NCI-H146 treated with DMSO at 0.1 percent for 48 hours (cell line): Measurements from ENCODE around the gene SULF2.

Source experiments
- DNase-seq: peaks from one replicate; lab custom pipeline; 2025; ENCODE audit not compliant: unreplicated experiment; lab: John Stamatoyannopoulos, UW

SULF2 gene

DNA sequence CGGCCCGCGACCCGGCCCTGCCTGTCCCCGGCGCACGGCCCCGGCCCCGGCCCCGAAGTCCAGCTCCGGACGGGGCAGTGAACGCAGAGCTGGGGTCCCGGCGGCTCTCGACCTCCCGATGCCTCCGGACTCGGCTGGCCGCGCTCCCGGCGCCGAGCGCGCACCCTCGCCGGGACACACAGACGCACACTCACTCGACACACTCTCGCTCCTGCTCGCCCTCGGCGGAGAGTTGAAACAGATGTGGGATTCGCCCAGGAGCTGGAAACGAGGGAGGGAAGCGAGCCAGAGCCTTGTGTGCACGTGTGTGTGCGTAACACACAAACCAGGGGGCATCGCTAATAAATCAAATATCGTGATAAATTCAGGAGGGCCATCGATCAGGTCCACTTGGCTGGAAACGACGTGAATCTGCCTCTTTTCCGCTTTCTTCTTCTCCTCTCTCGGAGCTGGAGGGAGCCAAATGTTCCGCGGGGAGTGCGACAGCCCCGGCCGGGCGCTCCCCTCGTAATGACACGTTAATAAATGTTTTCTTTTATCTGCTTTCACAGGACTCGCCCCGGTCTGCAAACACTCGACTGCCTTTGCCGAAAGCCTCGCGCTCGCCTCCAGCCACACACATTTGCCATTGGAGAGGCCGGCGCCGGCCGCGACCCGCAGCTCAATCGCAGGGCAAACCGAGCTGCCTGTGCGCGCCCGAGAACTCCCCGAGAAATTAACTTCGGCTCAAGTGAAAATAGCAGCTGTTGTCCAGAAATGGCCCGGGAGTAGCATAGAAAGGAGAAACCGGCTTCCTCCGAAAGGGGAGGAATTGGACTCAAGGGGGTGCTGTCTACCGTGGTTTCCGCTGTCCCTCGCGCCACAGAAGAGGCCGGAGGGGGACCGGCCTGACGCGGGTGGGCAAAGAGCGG is 828 bp upstream of the SULF2 start:
- no peak for DNase-seq

DNA sequence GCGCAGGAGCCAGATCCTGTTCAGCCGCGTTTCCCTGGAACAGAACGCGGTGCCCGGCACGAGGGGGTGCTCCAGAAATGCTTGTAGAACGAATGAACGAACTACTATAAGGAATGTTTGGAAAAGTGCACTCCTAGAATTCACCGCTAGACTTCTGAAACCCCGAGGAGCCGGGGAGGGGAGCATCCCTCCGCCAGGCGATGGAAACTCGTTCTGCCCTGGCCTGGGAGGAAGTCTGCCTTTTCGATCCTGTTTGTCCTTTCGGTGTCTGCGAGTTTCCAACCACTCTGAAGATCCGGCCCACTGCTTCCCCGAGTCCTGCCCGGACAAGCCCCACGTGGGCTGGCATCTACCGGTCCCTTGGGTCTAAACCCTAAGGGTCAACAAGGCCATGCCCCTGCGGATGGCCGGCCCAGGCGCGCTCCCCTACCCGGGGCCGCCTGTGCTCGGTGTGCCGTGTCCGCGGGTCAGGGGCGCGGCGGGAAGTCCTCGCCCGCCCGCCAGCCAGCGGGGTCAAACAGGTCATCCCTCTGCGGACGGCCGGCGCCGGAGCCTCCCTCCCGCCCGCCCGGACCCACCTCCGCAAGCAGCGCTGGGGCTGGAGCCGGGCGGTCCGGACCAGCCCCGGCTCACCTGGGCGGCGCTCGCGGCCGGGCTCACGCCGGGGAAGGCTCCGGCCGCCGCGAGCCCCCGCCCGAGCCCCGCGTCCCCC is 526 bp downstream of the SULF2 start:
- no peak for DNase-seq

DNA sequence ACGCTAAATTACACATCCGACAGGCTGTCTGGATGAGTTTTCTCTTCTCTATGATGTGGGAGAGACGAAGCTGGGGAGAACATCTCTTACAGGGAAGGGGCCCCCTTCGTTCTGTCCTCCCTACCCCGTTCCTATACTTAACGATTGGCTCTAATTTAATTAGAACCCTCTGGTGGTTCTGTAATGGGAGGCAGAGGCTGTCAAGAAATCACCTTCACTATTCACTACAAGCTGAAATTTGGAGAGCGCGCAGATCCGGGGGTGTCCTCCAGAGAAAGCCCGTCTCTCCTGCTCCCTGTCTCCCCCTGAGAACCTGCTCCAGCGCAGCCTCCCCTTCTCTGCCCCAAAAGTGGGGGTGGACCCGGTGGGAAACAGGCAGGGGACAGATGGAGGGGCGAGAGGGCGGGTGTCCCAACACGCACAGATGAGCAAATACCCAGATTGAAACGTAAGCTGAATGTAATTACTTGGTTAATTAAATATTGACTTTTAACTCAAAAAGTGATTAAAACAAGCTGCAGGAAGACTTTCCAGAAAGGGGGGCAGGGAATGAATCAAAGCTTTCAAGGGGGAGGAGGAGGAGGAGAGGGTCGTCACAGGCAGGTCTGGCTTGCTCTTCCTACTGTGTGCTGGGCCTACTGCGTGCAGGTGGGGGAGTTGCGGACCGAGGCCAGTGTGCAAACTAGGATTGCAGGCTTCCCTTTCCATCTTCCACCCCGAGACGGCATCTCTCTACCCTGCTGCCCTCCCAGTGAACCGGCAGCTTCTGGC is 1.3 kb downstream of the SULF2 start:
- DNase-seq: no peak

DNA sequence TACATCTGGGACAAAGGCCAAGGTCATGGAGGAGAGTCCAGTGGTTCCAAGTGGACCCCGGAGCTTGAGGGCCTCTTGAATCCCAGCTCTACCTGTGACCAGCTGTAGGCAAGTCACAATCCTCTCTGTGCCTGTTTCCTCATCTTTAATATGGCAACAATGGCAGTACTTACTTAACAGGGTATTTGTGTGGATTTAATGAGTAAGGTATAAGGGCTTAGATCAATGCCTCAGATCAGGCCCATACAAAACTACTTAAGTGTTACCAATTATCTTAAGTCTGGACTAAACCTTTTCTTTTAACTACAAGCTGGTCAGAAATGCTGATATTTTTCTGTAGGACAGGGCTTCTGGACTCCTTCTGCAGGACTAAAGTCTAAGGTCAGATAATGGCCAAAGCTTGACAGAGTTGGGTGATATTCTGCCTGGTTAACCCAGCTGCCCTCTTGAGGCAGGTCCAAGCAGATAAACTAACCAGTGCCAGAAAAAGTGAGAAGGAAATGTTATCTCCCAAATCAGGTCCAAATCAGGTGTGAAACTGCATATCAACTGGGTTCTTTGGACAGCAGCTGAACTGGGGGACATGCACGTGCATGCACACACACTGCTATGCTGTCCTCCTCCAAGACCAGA is 2.2 kb downstream of the SULF2 start:
- DNase-seq: no peak

DNA sequence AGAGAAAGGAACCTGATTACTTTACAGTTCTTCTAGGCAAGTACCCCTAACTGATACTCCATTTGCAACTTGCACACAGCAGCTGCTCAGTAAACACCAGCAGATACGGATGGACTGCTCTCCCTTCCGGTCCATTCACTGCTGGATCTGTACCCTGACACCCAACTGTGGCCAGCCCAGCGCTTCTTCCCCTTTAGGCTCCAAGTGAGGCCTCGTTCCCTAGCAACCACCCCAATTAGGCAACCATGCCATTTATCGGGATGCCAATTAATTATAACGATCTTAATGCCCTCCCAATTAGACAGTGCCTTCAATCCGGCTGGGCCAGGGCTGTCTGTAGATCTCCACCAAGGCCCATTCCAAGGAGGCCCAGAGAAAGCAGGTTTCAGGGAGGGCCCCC is 3.2 kb downstream of the SULF2 start:
- DNase-seq: no peak

DNA sequence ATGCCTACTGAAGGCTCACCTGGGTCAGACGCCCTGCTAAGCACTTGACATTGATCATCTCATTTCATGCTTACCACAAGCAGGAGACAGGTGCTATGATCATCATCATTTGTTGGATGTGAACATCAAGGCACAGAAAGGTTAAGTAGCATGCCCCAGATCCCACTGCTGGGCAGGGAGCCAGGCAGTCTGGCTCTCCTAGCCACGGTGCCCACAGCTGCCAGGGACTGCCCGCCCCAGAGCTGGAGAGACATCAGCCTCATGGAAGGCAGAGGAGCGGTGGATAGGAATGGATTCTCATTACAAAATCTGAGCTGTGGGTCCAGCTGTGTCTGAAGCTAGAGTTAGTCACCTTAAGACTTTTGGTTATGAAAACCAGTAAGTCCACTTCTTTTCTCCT is 3.6 kb downstream of the SULF2 start:
- no peak for DNase-seq

DNA sequence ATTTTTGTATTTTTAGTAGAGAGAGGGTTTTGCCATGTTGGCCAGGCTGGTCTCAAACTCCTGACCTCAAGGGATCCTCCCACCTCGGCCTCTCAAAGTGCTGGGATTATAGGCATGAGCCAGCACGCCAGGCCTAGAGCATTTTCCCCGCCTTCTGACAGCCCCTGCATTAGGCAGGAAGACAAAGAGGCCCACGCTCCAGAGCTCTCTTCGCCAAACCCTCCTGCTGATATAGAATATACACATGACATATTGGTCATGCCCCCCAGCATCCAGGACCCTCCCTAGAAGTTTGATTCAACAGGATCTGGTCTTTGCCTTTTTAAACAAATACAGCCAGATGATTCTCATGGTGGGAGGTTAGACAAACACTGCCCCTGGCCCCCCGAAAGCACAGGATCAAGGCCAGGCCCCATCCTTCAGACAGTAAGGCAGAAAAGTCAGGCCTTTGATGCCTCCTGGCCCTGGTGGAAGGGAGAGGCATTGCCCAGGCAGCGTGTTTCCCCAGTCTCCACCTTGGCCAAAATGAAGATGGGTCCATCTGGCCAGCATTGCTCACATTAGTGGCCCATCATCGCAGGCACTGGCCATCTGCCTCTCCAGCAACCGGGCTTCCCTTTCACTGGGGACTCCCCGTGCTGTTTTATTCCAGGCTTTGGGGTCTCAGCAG is 4.4 kb downstream of the SULF2 start:
- DNase-seq: no peak

DNA sequence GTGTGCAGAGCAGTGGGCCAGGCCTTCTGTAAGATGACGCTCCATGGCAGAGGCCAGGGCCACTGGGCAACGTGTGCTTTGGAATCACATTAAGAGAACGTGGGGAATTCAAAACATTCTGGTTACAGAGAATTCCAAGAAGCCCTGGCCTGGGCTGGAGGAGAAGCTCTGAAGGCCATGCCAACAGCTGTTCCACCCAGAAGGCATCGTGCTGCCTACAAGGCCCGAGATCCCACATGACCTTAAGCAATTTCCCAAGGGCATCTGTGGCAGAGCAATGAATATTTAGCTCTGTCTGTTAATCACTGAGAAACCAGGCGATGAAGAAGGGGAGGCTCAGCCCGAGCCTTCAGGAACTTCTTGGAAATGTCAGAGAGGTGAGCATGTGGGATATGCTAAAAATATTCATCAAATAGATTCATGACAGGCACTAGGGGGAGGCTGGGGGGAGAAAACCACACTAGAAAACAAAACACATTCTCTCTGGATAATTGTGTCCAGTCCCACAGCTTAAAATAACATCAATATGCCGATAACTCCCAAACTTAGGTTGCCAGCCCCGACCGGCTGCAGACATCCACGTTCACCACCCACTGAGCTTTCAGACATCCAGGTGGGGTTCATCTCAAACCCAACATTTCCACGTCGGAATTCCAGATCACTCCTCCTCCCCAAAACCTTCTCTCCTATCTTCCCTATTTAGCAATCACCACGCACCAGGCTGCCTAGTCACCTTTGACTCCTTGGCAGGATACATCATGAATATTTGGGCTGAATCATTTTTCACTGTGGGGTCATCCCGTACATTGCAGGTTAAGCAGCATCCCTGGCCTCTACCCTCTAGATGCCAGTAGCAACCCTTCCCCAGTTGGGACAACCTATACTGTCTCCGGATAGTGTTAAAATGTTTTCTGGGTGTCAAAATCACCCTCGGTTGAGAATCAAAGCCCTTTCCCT is 6.6 kb downstream of the SULF2 start:
- no peak for DNase-seq

DNA sequence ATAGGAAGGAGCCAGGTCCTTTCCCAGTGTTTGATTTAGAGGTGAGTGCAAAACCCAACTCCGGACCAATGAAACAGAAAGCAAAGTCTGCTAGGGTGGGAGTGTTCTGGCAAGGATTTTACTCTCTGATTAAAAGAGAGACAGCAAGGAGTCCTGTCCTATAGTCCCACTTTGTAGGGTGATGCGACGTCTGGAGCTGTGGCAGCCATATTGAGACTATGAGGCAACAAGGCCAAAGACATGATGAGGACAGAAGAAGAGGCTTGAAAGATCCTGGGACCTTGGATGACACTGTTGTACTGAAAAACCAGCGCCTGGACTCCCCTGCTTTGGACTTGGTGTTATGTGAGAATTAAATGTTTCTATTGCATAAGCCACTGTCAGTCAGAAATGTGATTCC is 8.1 kb downstream of the SULF2 start:
- no peak for DNase-seq

DNA sequence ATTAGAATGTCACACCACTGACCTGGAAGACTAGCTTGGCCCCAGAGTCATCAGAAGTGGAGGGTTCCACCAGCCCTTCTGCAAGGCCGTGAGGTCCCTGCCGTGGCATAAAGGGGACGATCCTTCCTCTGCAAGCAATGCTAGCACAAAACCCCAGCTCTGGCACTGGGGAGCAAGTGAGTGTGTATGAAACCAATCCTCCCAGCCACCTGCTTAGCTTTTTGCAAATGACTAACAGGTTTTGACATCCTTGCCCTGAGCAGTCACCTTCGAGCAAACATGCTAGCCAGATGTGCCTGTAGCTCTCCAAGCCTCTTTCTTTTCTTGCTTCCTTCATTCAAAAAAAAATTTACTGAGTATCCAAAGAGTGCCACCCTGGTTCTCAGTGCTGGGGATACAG is 8.6 kb downstream of the SULF2 start:
- DNase-seq: no peak

DNA sequence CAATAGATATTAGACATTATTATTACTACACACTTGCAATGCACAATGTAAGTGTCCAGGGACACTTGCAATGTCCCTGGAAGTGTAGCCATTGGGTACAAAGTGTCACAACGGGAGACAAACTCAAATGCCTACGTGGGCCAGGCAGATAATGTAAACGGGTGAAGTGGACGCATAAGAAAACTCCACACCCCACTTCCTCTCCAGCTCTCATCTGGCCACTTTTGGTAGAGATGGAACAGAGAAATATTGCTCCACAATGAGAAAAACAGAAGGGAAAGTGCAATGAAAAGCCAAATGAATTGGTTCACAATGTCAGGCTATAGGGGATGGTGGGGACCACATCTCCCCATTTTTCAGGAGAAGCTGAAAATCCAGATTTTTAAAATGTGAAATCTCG is 9.4 kb downstream of the SULF2 start:
- DNase-seq: no peak

DNA sequence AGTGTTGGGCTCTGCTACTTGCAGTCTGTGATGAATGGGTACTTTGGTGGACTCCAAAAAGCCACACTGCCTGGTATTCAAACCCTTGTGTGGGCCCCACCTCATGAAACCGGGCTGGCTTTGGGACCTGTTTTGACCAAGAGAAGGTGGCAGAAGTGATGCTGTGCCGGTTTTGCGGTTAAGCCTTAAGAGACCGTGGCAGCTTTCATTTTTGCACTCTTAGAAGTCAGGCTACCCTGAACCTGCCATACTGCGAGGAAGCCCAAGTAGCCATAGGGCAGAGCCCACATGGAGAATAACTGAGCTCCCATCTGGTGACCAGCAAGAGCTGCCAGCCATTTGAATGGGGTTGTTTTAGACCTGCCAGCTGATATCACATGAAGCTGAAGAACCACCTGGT is 10.2 kb downstream of the SULF2 start:
- no peak for DNase-seq

DNA sequence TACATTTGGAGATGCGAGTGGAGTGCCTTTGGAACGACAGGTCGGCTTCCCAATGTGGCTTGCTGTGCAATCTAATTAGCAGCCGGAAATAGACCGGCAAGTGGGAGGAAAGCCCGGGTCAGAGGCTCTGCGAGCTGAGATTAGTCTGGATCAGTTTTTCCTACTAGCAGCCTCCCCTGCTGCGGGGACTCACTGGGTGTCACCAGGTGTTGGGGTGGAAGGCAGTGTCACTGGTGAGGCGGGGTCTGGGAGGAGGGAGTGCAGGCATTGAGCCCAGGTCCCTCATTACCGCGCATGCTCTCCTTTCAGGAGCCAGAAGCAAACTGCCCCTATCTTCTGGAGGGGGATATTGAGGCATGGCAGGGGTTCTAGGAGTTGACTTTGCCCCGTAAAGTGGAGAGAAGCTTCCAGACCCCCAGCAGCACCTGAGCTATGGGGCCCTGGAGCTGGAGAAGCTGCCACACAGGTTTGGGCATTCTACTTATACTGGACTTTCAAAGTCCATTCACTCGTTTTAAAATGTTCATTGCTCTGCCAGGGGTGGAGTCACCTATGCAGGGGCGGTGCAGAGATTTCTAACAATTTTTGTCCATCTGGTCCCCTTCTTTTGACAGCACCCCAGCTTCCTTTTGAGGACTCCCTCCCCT is 11.0 kb downstream of the SULF2 start:
- no peak for DNase-seq

DNA sequence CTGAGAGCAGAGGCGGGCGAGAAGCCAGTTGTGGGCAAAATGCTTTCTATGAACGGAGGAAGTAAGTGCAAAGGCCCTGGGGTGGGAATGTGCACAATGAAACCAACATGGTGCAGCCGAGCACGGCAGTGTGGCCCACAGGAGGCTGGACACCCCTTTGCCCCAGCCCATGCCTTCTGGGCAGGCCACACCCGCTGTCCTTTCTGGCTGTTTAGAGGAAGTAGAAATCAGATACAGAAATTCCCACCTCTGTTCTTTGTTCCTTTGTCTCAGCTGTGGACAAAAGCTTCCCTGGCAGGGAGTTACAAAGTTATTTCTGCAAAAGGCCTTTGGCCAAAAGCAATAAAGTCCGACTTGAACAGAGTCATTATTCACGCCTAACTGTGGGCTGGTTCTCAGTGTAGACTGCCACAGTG is 11.9 kb downstream of the SULF2 start:
- DNase-seq: no peak

DNA sequence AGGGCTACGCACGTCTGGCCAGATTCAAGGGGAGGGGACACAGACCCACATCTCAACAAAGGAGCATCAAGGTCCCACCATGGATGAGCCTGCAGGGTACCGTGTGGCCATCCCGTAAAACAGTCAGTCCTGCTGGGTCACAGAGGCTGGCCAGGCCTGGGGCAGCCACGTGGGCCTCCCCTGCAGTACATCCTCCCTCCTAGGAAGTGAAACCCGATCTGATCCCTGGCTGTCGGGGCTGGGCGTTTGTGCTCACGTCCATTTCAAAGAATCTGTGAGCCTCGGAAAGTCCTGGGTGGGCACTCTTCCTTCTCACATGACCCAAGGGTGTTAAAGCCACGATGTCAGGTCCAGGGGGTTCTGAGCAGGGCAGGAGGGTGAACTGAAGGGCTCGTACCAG is 14.3 kb downstream of the SULF2 start:
- no peak for DNase-seq

DNA sequence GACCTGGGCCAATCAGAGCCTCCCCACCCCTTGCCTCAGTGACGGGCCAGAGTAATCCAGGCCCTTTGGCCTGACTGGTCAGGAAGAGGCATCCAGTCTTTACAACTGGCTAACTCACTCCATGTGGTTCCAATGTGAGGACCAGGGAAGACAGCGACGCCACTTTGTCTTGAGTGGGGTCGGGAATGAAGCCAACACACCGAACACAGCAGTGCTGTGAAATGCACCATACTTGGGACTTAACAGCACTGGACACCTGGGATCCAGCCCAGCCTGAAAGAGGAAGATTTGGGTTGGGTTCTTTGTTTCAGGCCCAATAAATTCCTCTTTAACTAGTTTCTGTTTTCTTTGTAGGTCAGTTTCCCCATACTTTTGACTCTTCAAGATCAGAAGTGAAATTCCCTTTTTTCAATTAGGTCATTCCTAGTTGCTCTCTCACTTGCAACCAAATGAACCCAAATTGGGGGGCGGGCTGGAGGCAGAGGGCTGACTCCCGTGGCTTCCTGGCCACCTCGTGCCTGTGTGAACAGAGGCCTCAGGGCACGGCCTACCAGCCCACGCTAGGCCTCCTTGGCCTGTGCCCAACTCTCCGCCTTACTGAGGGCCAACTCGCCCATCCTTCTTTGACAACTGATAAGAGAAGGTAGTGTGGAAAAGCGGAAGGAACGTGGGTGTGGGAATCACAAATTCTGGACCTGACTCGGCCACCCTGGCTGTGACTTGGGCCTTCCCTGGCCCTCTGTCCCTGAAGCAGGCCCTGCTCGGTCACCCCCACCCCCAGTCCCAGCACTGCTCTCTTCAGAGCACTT is 17.1 kb downstream of the SULF2 start:
- no peak for DNase-seq

DNA sequence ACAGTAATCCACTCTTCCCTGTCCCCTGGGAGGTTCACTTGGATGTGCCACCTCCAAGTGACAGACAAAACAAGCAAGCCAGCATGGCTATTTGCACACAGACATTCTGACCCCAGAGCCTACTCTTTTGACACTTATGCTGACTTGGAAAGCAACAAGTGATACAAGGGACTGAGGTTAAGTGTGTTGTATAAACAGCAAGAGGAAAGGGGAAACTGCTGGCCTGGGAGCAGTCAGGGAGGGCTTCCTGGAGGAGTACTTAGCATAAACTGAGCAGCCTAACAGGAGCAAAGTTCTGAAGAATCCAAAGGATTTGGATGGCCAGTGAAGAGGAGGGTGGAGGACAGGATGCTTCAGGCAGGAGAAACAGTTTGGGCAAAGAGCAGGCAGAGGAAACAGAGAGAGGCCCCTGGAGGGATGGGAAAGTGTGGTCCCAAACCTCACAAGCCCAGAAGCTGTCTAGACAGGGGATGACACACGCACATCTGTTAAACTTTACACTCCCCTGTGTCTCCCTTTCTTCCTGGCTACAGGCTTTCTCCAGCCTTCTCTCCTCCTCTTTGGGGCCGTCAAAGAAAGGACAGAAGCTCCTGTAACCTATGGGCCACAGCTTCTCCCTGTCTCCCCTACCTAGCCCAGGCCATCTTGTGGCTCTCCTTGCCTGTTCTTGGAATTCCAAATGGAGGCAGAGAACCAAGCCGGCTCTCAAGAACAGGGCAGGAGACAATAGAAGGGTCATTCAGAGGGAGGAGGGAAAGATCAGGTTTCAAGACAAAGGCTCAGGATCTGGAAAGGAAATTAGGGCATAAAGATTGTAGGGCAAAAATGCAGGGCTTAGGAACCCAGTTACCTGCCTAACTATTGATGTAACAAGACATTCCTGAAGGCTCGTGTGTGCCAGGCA is 19.3 kb downstream of the SULF2 start:
- DNase-seq: no peak
